Cortex of kidney (tissue), 1 donor: ENCODE measurements around the gene ABCB10.
"Not testable (repeated sequence)": the region's sequence is repeated elsewhere in the genome, so short reads cannot be mapped to it uniquely, and the experiment has no call there.

Experiments used
- DNase-seq: peaks from one replicate; lab custom pipeline; 2025; lab: John Stamatoyannopoulos, UW

ABCB10 gene

DNA sequence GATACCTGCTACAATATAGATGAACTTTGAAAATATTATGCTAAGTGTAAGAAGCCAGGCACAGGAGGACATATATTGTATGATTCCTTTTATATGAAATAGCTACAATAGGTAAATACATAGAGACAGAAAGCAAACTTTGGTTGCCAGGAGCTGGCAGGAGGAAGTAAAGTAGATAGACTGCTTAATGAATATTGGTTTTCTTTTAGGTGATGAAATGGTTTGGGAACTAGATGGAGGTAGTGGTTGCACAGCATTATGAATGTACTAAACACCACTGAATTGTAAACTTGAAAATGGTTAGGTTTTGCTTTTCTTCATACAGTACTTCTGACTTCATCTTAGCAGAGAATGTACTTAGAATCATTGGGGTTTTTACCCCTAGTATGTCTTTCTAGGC, 21.5 kb downstream of the ABCB10 start:
- DNase-seq = no peak

- no peak for DNase-seq
Measured at GRCh38 chr1:229535230-229535629, 23.3 kb downstream of the ABCB10 start.

- DNase-seq = no peak
Measured at GRCh38 chr1:229531326-229531725, 27.2 kb downstream of the ABCB10 start.

DNA sequence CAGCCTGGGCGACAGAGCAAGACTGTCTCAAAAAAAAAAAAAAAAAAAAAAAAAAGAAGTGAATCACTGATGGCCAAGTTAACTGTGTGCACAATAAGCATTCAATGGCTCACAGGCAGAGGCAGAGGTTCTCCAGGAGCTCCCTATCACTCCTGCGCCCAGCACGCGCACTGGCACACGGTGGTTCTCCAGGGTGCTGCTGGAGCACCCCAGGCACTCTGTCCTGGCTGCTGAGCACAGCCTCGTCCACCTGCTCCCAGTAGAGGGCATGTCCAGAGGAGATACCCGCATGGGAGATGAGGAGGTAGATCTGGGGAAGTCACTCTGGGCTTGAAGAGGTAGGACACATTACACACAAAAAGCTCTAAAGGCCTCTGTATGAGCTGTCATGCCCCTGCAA, 28.9 kb downstream of the ABCB10 start:
- no peak for DNase-seq

- DNase-seq = no peak
Measured at GRCh38 chr1:229526695-229527094, 31.8 kb downstream of the ABCB10 start.

DNA sequence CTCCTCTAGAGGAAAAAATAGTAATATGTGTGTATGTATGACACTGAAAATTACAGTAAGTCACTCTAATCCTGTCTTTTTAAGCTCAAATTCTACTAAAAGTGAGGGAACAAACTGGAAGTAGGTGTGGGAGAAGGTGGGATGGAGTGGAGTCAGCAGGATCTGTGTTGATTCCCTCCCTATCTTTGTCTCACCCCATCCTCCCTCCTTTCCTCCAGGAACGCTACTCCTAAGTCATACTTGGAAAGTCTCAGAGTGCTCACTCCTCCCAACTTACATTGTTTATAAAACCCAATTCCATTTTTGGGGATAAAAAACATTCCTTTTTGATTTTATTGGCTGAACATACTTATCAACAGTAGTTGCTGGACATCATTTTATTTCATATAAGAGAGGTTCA, 35.5 kb downstream of the ABCB10 start:
- DNase-seq = no peak

DNA sequence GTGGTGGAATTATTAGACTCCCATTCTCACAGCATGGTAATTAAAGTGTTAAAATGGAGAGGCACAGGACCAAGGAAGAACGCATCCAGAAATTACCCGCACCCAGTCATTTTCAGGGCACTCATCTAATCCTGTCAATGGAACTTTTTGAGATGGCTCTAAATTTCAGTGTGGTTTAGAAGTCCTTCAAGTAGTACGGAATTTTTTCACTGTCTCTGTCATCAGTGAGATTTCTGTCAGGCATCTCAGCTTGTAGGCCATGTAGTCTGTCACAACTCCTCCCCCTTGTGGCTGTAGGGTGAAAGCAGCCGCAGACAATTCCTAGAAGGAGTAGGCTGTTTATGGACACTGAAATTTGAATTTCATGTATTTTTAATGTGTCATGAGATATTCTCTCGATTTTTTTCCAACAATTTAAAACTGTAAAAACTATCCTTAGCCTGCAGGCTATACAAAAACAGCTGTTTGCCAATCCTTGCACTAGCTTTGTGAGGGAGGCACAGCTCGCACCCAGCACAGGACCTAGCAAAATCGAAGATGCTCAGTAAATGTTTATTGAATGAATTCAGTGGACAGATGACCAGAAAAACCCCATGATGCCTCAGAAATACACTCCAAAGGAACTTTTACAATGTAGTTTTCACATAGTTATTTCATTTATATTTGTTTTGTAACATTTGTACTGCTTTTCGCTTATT, 43.8 kb downstream of the ABCB10 start:
- no peak for DNase-seq

DNA sequence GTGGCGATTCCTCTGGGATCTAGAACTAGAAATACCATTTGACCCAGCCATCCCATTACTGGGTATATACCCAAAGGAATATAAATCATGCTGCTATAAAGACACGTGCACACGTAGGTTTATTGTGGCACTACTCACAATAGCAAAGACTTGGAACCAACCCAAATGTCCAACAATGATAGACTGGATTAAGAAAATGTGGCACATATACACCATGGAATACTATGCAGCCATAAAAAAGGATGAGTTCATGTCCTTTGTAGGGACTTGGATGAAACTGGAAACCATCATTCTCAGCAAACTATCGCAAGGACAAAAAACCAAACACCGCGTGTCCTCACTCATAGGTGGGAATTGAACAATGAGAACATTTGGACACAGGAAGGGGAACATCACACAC, 46.9 kb downstream of the ABCB10 start:
- not testable (repeated sequence) for DNase-seq

- DNase-seq = not testable (repeated sequence)
Measured at GRCh38 chr1:229511201-229511600, 47.3 kb downstream of the ABCB10 start.

DNA sequence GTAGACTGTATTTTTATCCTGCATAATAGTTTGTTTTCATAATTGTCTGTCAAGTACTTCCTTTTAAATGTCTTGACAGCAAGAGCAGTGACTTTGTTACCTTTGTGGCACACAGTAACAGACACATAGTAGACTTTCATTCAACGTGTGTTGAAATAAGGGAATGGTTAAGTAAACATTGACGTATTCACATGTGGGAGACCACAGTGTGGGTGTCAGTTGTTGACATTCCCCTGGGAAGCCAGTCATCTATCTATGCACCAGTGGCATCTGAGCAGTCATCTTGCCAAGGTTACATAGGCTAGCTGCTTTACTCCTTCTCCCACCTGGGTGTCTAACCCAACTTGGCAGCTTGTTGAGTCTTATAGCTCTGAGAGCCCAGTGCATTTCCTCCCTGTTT, 48.9 kb downstream of the ABCB10 start:
- DNase-seq = no peak

DNA sequence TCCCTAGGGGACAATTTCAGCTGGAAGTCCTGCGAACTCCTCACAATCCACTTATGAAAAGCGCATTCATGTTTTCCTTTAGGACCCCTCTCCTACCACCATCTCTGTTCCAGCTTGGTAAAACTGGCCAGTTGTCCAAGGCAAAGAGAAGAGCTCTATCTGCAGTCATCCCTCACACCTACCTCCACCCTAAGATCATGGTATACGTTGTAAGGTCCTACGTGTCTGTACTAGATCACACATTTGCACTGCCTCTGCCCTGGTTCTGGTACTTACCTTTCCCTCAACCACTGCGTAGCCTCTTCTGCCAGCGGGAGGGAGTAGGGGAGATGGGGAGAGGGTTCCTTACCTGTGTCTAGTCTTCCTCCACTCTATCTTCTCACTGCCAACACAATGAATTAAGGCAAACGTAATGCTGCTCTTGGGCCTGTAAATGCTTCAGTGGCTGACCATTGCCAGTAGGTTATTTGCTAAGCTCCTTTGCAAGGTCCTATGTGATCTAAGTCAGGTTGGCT, 49.6 kb downstream of the ABCB10 start:
- no peak for DNase-seq

GRCh38 chr1:229507951-229508822, 50.3 kb downstream of the ABCB10 start, which contains the start of gene NUP133:
TSS of gene NUP133 (minus strand) at chr1:229508341. CDS start at chr1:229508249, 92 bp downstream.
- peak; percentile 42 for DNase-seq

DNA sequence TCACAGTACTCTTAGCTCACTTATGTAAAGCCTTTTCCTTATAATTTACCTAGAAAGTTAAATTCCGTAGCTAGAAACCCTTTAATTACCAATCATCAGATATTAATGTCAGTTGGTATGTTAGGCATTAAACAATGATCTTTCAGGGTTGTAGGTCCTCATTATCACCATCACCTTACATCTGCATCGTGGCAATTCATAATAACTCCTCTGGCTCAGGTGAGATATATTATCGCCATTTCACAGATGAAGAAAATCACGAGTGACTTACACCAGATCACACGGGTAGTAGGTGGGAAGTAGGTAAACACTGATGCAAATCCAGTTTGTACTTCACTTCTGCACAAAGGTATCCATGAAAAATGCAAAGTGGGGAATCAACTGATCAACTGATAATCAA, 51.0 kb downstream of the ABCB10 start:
- no peak for DNase-seq

GRCh38 chr1:229506633-229507032, 51.9 kb downstream of the ABCB10 start:
- DNase-seq = no peak

- DNase-seq = no peak
Measured at GRCh38 chr1:229495782-229496181, 62.7 kb downstream of the ABCB10 start.

- DNase-seq = no peak
Measured at GRCh38 chr1:229487181-229487580, 71.3 kb downstream of the ABCB10 start.

DNA sequence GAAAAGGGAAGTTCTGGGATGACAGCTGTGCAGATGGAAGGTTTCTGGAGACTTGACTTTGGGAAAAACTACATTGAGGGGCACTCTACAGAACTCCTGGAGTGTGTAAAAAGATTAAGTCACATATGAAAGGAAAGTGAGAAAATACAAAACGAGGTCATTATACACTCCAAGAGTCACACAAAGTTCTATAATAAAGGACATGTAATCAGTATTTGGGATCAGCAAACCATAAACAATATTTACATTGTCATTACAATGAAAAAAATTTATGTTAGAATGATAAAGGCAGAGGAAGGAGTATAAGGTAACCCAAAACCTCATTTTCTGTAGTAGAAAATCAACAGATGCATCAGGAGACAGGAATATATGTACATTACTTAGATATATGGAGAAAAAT, 73.2 kb downstream of the ABCB10 start:
- no peak for DNase-seq

- DNase-seq = no peak
Measured at GRCh38 chr1:229482511-229482910, 76.0 kb downstream of the ABCB10 start.

- DNase-seq = no peak
Measured at GRCh38 chr1:229480495-229480894, 78.0 kb downstream of the ABCB10 start.

DNA sequence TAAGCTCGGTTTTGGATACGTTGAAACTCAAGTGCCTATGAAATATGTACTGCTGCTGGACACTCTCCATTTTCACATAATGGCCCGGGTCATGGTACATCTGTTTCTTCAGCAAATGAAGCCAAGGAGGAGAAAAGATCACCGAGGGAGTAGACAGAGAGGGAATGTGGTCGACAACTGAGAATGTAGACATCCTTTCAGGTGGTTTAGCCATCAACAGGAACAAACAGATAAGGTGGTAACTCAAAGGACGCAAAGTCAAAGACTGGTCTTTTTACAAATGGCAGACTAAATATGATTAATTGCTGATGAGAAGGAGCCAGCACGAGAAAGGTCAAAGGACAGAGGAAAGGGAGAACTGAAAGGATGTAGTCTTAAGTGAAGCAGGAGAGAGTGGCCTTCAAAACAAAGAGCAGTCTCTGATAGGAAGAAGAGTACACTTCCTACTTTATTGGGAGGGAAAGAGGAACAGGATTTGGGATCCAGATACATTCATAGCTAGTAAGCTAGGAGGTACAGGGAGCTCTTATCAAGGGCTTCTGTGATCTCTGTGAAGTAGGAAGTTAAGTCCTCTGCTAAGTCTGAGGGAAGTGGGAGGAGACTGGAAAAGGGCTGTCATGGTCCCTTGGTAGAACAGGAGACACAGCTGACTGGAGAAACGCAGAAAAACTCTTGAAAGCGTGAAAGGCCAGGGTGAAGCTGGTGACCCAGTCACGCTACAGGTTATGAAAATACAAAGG, 78.7 kb downstream of the ABCB10 start:
- DNase-seq = no peak

- no peak for DNase-seq
Measured at GRCh38 chr1:229478852-229479251, 79.7 kb downstream of the ABCB10 start.

DNA sequence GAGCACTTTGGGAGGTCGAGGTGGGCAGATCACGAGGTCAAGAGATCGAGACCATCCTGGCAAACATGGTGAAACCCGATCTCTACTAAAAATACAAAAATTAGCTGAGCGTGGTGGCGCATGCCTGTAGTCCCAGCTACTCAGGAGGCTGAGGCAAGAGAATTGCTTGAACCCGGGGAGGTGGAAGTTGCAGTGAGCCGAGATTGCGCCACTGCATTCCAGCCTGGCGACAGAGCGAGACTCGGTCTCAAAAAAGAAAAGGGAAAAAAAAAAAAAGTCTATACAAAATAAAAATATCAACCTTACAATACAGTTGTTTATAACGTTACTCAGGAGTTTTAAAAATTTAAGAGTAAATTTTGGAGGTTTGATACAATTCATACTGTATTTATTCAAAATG, 82.6 kb downstream of the ABCB10 start:
- not testable (repeated sequence) for DNase-seq
